Fibroblast of the conjunctiva (primary cell): ENCODE data around the gene GPR101.
"Not testable (repeated sequence)": the region's sequence is repeated elsewhere in the genome, so short reads cannot be mapped to it uniquely, and the experiment has no call there.

Source experiments
- DNase-seq: peaks from one replicate; pipeline ENCODE4 v3.0.0-alpha.2; 2010; ENCODE audit warnings: low read depth

The GPR101 gene

GRCh38 chrX:137025930-137026329, 7.9 kb downstream of the GPR101 start:
- no peak for DNase-seq

- not testable (repeated sequence) for DNase-seq
These were observed 33.6 kb downstream of the GPR101 start for GRCh38 chrX:137000236-137000635.

- DNase-seq, result no peak
These were observed 34.8 kb downstream of the GPR101 start for GRCh38 chrX:136999024-136999423.
